KMS-11 (cell line): Measurements from ENCODE around the gene UBASH3B.

ENCODE experiments used
- H2AFZ ChIP-seq: fragments of 200-600 bp; sonication (generic); 2 replicates; pipeline ENCODE4 v1.6.1; 2016; ENCODE audit warnings: antibody characterized with exemption, mixed run types, low read depth
- H3K27ac ChIP-seq: fragments of 200-600 bp; sonication (generic); 2 replicates; pipeline ENCODE4 v1.6.1; 2016; ENCODE audit warnings: mild to moderate bottlenecking, mixed run types
- H3K27me3 ChIP-seq: fragments of 200-600 bp; sonication (generic); 2 replicates; pipeline ENCODE4 v1.6.1; 2017; ENCODE audit warnings: mild to moderate bottlenecking, low read depth, mixed run types, moderate library complexity; ENCODE audit not compliant: insufficient read depth
- H3K36me3 ChIP-seq: fragments of 200-600 bp; sonication (generic); 2 replicates; pipeline ENCODE4 v1.6.1; 2017; ENCODE audit warnings: mild to moderate bottlenecking, mixed run types; ENCODE audit not compliant: insufficient read depth
- H3K4me1 ChIP-seq: fragments of 200-600 bp; sonication (generic); 2 replicates; pipeline ENCODE4 v1.6.1; 2016; ENCODE audit warnings: mild to moderate bottlenecking, low read depth, mixed run types; ENCODE audit not compliant: poor library complexity, severe bottlenecking
- H3K4me2 ChIP-seq: fragments of 200-600 bp; sonication (generic); 2 replicates; pipeline ENCODE4 v1.7.0; 2016; ENCODE audit warnings: mild to moderate bottlenecking, mixed run types
- H3K4me3 ChIP-seq: fragments of 200-600 bp; sonication (generic); IDR thresholded peaks from 2 replicates; pipeline ENCODE4 v1.6.1; 2017; ENCODE audit warnings: low read depth, low read length, mixed read lengths; ENCODE audit not compliant: insufficient read depth
- H3K79me2 ChIP-seq: fragments of 200-600 bp; sonication (generic); 2 replicates; pipeline ENCODE4 v1.6.1; 2016; ENCODE audit warnings: low read depth, mixed run types; ENCODE audit not compliant: insufficient read depth
- H3K9ac ChIP-seq: fragments of 200-600 bp; sonication (generic); 2 replicates; pipeline ENCODE4 v1.6.1; 2016; ENCODE audit warnings: mild to moderate bottlenecking, mixed run types
- H4K20me1 ChIP-seq: fragments of 200-600 bp; sonication (generic); 2 replicates; pipeline ENCODE4 v1.6.1; 2016; ENCODE audit warnings: mild to moderate bottlenecking, mixed run types; ENCODE audit not compliant: insufficient read depth
- TF ChIP-seq, protein P1 (sequence below): fragments of 200-600 bp; sonication (generic); conservative IDR thresholded peaks from 2 replicates; pipeline ENCODE4 v1.6.1; 2017; ENCODE audit warnings: low read depth, mild to moderate bottlenecking, antibody characterized with exemption, low read length, moderate library complexity, mixed read lengths

Gene UBASH3B

DNA sequence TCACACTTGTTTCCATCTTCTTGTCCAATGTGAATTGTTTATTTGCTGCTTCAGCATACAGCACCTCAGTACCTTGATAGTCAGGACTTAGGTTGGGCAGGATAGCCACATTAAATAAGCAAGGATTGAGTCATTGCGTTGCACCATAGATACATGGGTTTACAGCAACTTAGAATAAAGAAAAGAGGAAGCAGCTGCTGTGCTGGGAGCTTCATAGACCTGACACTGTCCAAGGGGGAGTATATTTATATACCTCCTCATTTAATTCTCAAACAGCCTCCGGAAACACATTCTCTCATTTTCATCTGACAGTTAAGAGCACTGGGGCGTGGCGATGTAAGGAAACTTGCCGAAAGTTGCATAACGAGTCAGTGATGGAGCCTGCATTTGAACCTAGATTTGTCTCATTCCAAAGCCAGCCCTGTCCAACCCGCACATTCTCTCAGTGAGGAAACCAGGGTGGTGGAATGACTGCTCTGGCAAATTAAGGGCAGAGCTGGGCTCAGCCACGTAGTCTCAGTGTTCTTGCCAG is 42.2 kb downstream of the UBASH3B start:
- H3K9ac ChIP-seq, result no peak overlapping the region
- H2AFZ ChIP-seq, result no peak overlapping the region
- H3K4me1 ChIP-seq, result no peaks in the 10 kb centered on the region
- H3K4me2 ChIP-seq, result no peak overlapping the region
- TF ChIP-seq, protein P1, sequence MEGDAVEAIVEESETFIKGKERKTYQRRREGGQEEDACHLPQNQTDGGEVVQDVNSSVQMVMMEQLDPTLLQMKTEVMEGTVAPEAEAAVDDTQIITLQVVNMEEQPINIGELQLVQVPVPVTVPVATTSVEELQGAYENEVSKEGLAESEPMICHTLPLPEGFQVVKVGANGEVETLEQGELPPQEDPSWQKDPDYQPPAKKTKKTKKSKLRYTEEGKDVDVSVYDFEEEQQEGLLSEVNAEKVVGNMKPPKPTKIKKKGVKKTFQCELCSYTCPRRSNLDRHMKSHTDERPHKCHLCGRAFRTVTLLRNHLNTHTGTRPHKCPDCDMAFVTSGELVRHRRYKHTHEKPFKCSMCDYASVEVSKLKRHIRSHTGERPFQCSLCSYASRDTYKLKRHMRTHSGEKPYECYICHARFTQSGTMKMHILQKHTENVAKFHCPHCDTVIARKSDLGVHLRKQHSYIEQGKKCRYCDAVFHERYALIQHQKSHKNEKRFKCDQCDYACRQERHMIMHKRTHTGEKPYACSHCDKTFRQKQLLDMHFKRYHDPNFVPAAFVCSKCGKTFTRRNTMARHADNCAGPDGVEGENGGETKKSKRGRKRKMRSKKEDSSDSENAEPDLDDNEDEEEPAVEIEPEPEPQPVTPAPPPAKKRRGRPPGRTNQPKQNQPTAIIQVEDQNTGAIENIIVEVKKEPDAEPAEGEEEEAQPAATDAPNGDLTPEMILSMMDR, result no peak
- no peak overlapping the region for H3K4me3 ChIP-seq
- H3K27me3 ChIP-seq, result no peaks in the 10 kb centered on the region
- H3K79me2 ChIP-seq, result no peaks in the 10 kb centered on the region
- no peaks in the 10 kb centered on the region for H3K36me3 ChIP-seq
- H3K27ac ChIP-seq, result no peak overlapping the region
- no peaks in the 10 kb centered on the region for H4K20me1 ChIP-seq

DNA sequence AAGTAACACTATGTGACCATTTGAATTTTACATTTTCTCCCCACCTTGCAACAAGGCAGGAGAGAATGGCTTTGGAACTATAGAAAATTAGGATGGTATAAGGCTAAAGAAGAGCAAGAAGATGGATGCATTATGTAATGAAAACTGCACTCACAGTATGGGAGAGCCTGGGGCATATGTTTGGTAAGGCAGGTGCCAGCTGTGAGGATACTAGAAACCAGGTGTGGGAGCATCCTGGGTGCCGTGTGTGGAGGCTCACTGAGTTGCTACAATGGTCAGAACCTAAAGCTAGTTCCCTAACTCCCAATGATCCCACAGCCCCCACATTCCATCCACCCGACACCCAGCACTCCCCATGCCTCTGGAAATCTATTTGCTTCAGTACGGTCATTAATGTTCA is 42.9 kb downstream of the UBASH3B start:
- no peak overlapping the region for H3K9ac ChIP-seq
- TF ChIP-seq, protein P1, result no peak

GRCh38 chr11:122700666-122701065 is 45.1 kb downstream of the UBASH3B start:
- no peak overlapping the region for H3K27ac ChIP-seq

More for the DNA sequence above, 42.9 kb downstream of the UBASH3B start:
- no peaks in the 10 kb centered on the region for H3K79me2 ChIP-seq
- H3K27me3 ChIP-seq, result no peaks in the 10 kb centered on the region
- H3K4me1 ChIP-seq, result no peaks in the 10 kb centered on the region
- H3K27ac ChIP-seq, result no peak overlapping the region
- H4K20me1 ChIP-seq, result no peaks in the 10 kb centered on the region
- H3K4me3 ChIP-seq, result no peak overlapping the region
- no peak overlapping the region for H3K4me2 ChIP-seq
- no peak overlapping the region for H2AFZ ChIP-seq
- no peaks in the 10 kb centered on the region for H3K36me3 ChIP-seq

GRCh38 chr11:122701143-122701542 is 45.6 kb downstream of the UBASH3B start:
- H3K79me2 ChIP-seq, result no peaks in the 10 kb centered on the region
- TF ChIP-seq, protein P1, result no peak
- H3K4me3 ChIP-seq, result no peak overlapping the region
- H3K27ac ChIP-seq, result no peak overlapping the region
- no peaks in the 10 kb centered on the region for H3K4me1 ChIP-seq
- H3K9ac ChIP-seq, result no peak overlapping the region
- no peaks in the 10 kb centered on the region for H4K20me1 ChIP-seq
- no peak overlapping the region for H2AFZ ChIP-seq
- no peaks in the 10 kb centered on the region for H3K36me3 ChIP-seq
- no peak overlapping the region for H3K4me2 ChIP-seq
- no peaks in the 10 kb centered on the region for H3K27me3 ChIP-seq

More at GRCh38 chr11:122700666-122701065, 45.1 kb downstream of the UBASH3B start:
- H3K4me1 ChIP-seq, result no peaks in the 10 kb centered on the region
- H2AFZ ChIP-seq, result no peak overlapping the region
- H3K27me3 ChIP-seq, result no peaks in the 10 kb centered on the region
- H3K79me2 ChIP-seq, result no peaks in the 10 kb centered on the region
- H3K36me3 ChIP-seq, result no peaks in the 10 kb centered on the region
- TF ChIP-seq, protein P1, result no peak
- no peak overlapping the region for H3K4me3 ChIP-seq
- no peak overlapping the region for H3K4me2 ChIP-seq
- no peaks in the 10 kb centered on the region for H4K20me1 ChIP-seq
- no peak overlapping the region for H3K9ac ChIP-seq
